A549 (cell line): ENCODE results near the gene ORMDL2.

ENCODE experiments used
- CEBPB ChIP-seq, 2 experiments: fragments of >200 bp in 1 of 2; sonication (Bioruptor Twin) in 1 of 2; formaldehyde crosslinking in 1 of 2; IDR thresholded peaks; 2 replicates each; pipeline ENCODE4 v1.6.1; 2012 to 2016
- CHD4 ChIP-seq: fragments of 200-600 bp; sonication (generic); IDR thresholded peaks from 2 replicates; pipeline ENCODE4 v1.6.1; 2016; ENCODE audit warnings: antibody characterized with exemption, mild to moderate bottlenecking, borderline replicate concordance
- CTCF ChIP-seq: fragments of >200 bp; sonication (Bioruptor Twin); formaldehyde crosslinking; IDR thresholded peaks from 3 replicates; pipeline ENCODE4 v1.5.1; 2016
- MAX ChIP-seq: IDR thresholded peaks from 2 replicates; pipeline ENCODE4 v1.6.1; 2012
- PHF8 ChIP-seq: fragments of 200-600 bp; sonication (generic); IDR thresholded peaks from 2 replicates; pipeline ENCODE4 v1.6.1; 2016; ENCODE audit warnings: low read depth, mild to moderate bottlenecking, antibody characterized with exemption, moderate library complexity, borderline replicate concordance
- POLR2A ChIP-seq: IDR thresholded peaks from 2 replicates; pipeline ENCODE4 v1.6.1; 2012; ENCODE audit warnings: mild to moderate bottlenecking, low read length
- POLR2AphosphoS2 ChIP-seq: conservative IDR thresholded peaks from 2 replicates; pipeline ENCODE4 v1.6.1; 2012; ENCODE audit warnings: low read length, improper control_type of control experiment, inconsistent platforms
- SMC3 ChIP-seq: fragments of >200 bp; sonication (Bioruptor Twin); formaldehyde crosslinking; IDR thresholded peaks from 3 replicates; pipeline ENCODE4 v1.6.1; 2018; ENCODE audit warnings: inconsistent platforms
- USF2 ChIP-seq: fragments of 450-650 bp; IDR thresholded peaks from 2 replicates; pipeline ENCODE4 v1.6.1; 2014; ENCODE audit warnings: antibody characterized with exemption
- TF ChIP-seq, protein P1 (sequence below): fragments of >200 bp; sonication (Bioruptor Twin); formaldehyde crosslinking; IDR thresholded peaks from 3 replicates; pipeline ENCODE4 v1.6.1; 2016
- TF ChIP-seq, protein P2 (sequence below): fragments of 200-600 bp; sonication (generic); IDR thresholded peaks from 2 replicates; pipeline ENCODE4 v1.6.1; 2016; ENCODE audit warnings: antibody characterized with exemption, mild to moderate bottlenecking, moderate library complexity

DNA sequence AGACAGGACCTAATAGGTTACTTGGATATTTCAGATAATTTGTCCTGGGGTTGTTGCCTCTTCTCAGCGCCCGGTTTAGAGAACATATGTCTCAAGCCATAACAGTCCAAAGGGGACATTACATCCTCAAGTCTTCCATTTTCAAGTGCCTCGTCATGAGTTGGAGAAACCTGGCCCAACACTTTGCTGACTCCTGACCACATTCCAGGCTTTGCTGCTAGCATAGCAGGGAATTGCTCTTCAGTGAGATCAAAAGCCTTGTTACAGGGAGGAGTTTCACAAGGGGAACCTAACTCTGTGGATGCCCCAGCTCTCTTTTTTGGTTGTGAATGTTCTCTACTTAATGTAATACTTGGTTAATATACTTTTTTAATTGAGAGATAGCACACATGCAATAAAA lies 33.1 kb downstream of the ORMDL2 start:
- TF ChIP-seq POLR2A (no peak), CTCF (no peak), SMC3 (no peak), CEBPB (IDR thresholded peaks at IDR 0.05) (no peak), PHF8 (no peak), POLR2AphosphoS2 (no peak), USF2 (no peak), MAX (no peak), CHD4 (no peak)
- TF ChIP-seq, protein P1, sequence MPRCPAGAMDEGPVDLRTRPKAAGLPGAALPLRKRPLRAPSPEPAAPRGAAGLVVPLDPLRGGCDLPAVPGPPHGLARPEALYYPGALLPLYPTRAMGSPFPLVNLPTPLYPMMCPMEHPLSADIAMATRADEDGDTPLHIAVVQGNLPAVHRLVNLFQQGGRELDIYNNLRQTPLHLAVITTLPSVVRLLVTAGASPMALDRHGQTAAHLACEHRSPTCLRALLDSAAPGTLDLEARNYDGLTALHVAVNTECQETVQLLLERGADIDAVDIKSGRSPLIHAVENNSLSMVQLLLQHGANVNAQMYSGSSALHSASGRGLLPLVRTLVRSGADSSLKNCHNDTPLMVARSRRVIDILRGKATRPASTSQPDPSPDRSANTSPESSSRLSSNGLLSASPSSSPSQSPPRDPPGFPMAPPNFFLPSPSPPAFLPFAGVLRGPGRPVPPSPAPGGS, result no peak
- TF ChIP-seq, protein P2, sequence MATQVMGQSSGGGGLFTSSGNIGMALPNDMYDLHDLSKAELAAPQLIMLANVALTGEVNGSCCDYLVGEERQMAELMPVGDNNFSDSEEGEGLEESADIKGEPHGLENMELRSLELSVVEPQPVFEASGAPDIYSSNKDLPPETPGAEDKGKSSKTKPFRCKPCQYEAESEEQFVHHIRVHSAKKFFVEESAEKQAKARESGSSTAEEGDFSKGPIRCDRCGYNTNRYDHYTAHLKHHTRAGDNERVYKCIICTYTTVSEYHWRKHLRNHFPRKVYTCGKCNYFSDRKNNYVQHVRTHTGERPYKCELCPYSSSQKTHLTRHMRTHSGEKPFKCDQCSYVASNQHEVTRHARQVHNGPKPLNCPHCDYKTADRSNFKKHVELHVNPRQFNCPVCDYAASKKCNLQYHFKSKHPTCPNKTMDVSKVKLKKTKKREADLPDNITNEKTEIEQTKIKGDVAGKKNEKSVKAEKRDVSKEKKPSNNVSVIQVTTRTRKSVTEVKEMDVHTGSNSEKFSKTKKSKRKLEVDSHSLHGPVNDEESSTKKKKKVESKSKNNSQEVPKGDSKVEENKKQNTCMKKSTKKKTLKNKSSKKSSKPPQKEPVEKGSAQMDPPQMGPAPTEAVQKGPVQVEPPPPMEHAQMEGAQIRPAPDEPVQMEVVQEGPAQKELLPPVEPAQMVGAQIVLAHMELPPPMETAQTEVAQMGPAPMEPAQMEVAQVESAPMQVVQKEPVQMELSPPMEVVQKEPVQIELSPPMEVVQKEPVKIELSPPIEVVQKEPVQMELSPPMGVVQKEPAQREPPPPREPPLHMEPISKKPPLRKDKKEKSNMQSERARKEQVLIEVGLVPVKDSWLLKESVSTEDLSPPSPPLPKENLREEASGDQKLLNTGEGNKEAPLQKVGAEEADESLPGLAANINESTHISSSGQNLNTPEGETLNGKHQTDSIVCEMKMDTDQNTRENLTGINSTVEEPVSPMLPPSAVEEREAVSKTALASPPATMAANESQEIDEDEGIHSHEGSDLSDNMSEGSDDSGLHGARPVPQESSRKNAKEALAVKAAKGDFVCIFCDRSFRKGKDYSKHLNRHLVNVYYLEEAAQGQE, result no peak
